ENCODE results near the gene SNED1.

Gene SNED1

GRCh38 chr2:241112592-241112991 lies 114.2 kb downstream of the SNED1 start:
- H3K27ac ChIP-seq: no peak overlapping the region
- TF ChIP-seq CTCF (conservative IDR thresholded peaks at IDR 0.05): no peak

- TF ChIP-seq CTCF (conservative IDR thresholded peaks at IDR 0.05): no peak
- no peak overlapping the region for H3K27ac ChIP-seq
These were observed 116.4 kb downstream of the SNED1 start for GRCh38 chr2:241114836-241115235.

GRCh38 chr2:241115361-241115760 lies 116.9 kb downstream of the SNED1 start:
- no peak for TF ChIP-seq CTCF (conservative IDR thresholded peaks at IDR 0.05)
- H3K27ac ChIP-seq: no peak overlapping the region

GRCh38 chr2:241116606-241117560 lies 118.5 kb downstream of the SNED1 start:
- H3K27ac ChIP-seq: no peak overlapping the region
- TF ChIP-seq CTCF (conservative IDR thresholded peaks at IDR 0.05): no peak

- H3K27ac ChIP-seq: no peak overlapping the region
- TF ChIP-seq CTCF (conservative IDR thresholded peaks at IDR 0.05): no peak
These were observed 120.5 kb downstream of the SNED1 start for GRCh38 chr2:241118737-241119505.

GRCh38 chr2:241120440-241120839 lies 122.0 kb downstream of the SNED1 start:
- no peak for TF ChIP-seq CTCF (conservative IDR thresholded peaks at IDR 0.05)
- no peak overlapping the region for H3K27ac ChIP-seq

- no peak for TF ChIP-seq CTCF (conservative IDR thresholded peaks at IDR 0.05)
- no peak overlapping the region for H3K27ac ChIP-seq
These were observed 122.6 kb downstream of the SNED1 start for GRCh38 chr2:241121008-241121407.
